ENCODE measurements around the gene HBE1. TPM values are rescaled to one million over a fixed set of nuclear protein-coding genes. Genes with fewer than 3 reads are reported as not detected.

HBE1 gene
- total and polyA plus RNA-seq, 4 donors, result 2.1 to 14.6 TPM; not detected in 2

GRCh38 chr11:5288108-5288905, 18.6 kb upstream of the HBE1 start:
- H3K9ac ChIP-seq (ENCODE audit: insufficient read depth in 1 of 2, low read length in 2 of 2), result no peak overlapping the region
- no peak for TF ChIP-seq CTCF (IDR thresholded peaks at IDR 0.05; ENCODE audit: control extremely low read depth, extremely low read depth)
- no peak for ATAC-seq (ENCODE audit: insufficient read depth, low FRiP score)
- peak in 1 of 3 donors; percentile 20 for DNase-seq
- H3K9me3 ChIP-seq (ENCODE audit: control insufficient read depth in 4 of 4, insufficient read depth in 3 of 4, low read length in 3 of 4), result no peaks in the 10 kb centered on the region
- H3K4me3 ChIP-seq, result no peak overlapping the region
- no peaks in the 10 kb centered on the region for H3K27me3 ChIP-seq (ENCODE audit: control insufficient read depth in 3 of 3, insufficient read depth in 3 of 3, low read length in 2 of 3)
- H3K36me3 ChIP-seq (ENCODE audit: control insufficient read depth in 4 of 4, insufficient read depth in 4 of 4, low read length in 4 of 4), result no peaks in the 10 kb centered on the region
- no peak overlapping the region for H3K27ac ChIP-seq (ENCODE audit: low read depth in 1 of 2, low read length in 1 of 2)
- no peaks in the 10 kb centered on the region for H3K4me1 ChIP-seq (ENCODE audit: control insufficient read depth in 5 of 5, insufficient read depth in 5 of 5, low read length in 5 of 5)
- WGBS, 2 donors, result 77 to 81% methylated on average over 7 of the region's 7 CpGs

GRCh38 chr11:5286901-5287300, 17.2 kb upstream of the HBE1 start:
- no peaks in the 10 kb centered on the region for H3K4me1 ChIP-seq (ENCODE audit: control insufficient read depth in 5 of 5, insufficient read depth in 5 of 5, low read length in 5 of 5)
- TF ChIP-seq CTCF (IDR thresholded peaks at IDR 0.05; ENCODE audit: control extremely low read depth, extremely low read depth), result no peak
- no peaks in the 10 kb centered on the region for H3K36me3 ChIP-seq (ENCODE audit: control insufficient read depth in 4 of 4, insufficient read depth in 4 of 4, low read length in 4 of 4)
- 81 to 82% methylated on average over 3 of the region's 3 CpGs for WGBS, 2 donors
- ATAC-seq (ENCODE audit: insufficient read depth, low FRiP score), result no peak
- no peaks in the 10 kb centered on the region for H3K9me3 ChIP-seq (ENCODE audit: control insufficient read depth in 4 of 4, insufficient read depth in 3 of 4, low read length in 3 of 4)
- no peak for DNase-seq
- H3K27me3 ChIP-seq (ENCODE audit: control insufficient read depth in 3 of 3, insufficient read depth in 3 of 3, low read length in 2 of 3), result no peaks in the 10 kb centered on the region
- no peak overlapping the region for H3K4me3 ChIP-seq
- no peak overlapping the region for H3K9ac ChIP-seq (ENCODE audit: insufficient read depth in 1 of 2, low read length in 2 of 2)
- no peak overlapping the region for H3K27ac ChIP-seq (ENCODE audit: low read depth in 1 of 2, low read length in 1 of 2)

- Histone ChIP-seq H3K9ac (ENCODE audit: insufficient read depth in 1 of 2, low read length in 2 of 2) (no peak overlapping the region), H3K4me3 (no peak overlapping the region), H3K27ac (ENCODE audit: low read depth in 1 of 2, low read length in 1 of 2) (no peak overlapping the region), H3K36me3 (ENCODE audit: control insufficient read depth in 4 of 4, insufficient read depth in 4 of 4, low read length in 4 of 4) (no peaks in the 10 kb centered on the region), H3K27me3 (ENCODE audit: control insufficient read depth in 3 of 3, insufficient read depth in 3 of 3, low read length in 2 of 3) (no peaks in the 10 kb centered on the region), H3K9me3 (ENCODE audit: control insufficient read depth in 4 of 4, insufficient read depth in 3 of 4, low read length in 3 of 4) (no peaks in the 10 kb centered on the region), H3K4me1 (ENCODE audit: control insufficient read depth in 5 of 5, insufficient read depth in 5 of 5, low read length in 5 of 5) (no peaks in the 10 kb centered on the region)
- no peak for TF ChIP-seq CTCF (IDR thresholded peaks at IDR 0.05; ENCODE audit: control extremely low read depth, extremely low read depth)
- DNase-seq (no peak), ATAC-seq (ENCODE audit: insufficient read depth, low FRiP score) (no peak)
- 30 to 48% methylated on average over 1 of the region's 1 CpG for WGBS, 2 donors
These were observed 16.6 kb upstream of the HBE1 start for GRCh38 chr11:5286351-5286750.

Data from lung (tissue), 12 donors.